Measurements from ENCODE around the gene ELP1.

ELP1 gene

DNA sequence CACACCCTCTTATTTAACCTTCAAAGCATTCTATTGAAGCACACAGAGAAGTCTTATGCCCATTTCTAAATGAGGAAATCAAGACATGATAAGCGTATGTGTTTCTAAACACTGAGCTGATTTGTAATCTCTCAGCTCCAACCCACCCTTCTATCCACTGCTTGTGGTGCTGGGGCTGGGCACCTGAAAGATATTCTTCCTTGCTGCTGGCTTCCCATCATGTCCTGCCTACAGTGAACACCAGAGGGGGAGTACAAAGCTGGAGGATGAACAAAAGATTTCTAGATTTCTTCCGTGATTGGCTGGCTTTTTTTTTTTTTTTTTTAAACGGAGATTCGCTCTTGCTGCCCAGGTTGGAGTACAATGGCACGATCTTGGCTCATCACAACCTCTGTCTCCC, 57.5 kb downstream of the ELP1 start:
- Histone ChIP-seq H3K9me3 (replicated peaks; ENCODE audit: low read length) (no peaks in the 10 kb centered on the region), H3K4me3 (ENCODE audit: low read length) (no peak overlapping the region), H3K27me3 (ENCODE audit: control insufficient read depth, insufficient read depth, low read length) (no peaks in the 10 kb centered on the region), H3K9ac (ENCODE audit: low read depth, low read length) (no peak overlapping the region), H3K4me2 (ENCODE audit: low read length) (no peak overlapping the region), H3K36me3 (ENCODE audit: insufficient read depth, low read length) (peaks cover 65% of the 10 kb centered on the region), H3K4me1 (ENCODE audit: control insufficient read depth, insufficient read depth, low read length) (no peaks in the 10 kb centered on the region)

- Histone ChIP-seq H3K9me3 (replicated peaks; ENCODE audit: low read length) (no peaks in the 10 kb centered on the region), H3K4me2 (ENCODE audit: low read length) (no peak overlapping the region), H3K36me3 (ENCODE audit: insufficient read depth, low read length) (peaks cover 55% of the 10 kb centered on the region), H3K4me3 (ENCODE audit: low read length) (no peak overlapping the region), H3K27me3 (ENCODE audit: control insufficient read depth, insufficient read depth, low read length) (no peaks in the 10 kb centered on the region), H3K9ac (ENCODE audit: low read depth, low read length) (no peak overlapping the region), H3K4me1 (ENCODE audit: control insufficient read depth, insufficient read depth, low read length) (peaks cover 9% of the 10 kb centered on the region)
These were observed 59.7 kb downstream of the ELP1 start for GRCh38 chr9:108874058-108874788.

GRCh38 chr9:108869092-108869725, 64.7 kb downstream of the ELP1 start:
- H3K4me2 ChIP-seq (ENCODE audit: low read length), result peak overlapping the region; percentile 64
- no peaks in the 10 kb centered on the region for H3K27me3 ChIP-seq (ENCODE audit: control insufficient read depth, insufficient read depth, low read length)

DNA sequence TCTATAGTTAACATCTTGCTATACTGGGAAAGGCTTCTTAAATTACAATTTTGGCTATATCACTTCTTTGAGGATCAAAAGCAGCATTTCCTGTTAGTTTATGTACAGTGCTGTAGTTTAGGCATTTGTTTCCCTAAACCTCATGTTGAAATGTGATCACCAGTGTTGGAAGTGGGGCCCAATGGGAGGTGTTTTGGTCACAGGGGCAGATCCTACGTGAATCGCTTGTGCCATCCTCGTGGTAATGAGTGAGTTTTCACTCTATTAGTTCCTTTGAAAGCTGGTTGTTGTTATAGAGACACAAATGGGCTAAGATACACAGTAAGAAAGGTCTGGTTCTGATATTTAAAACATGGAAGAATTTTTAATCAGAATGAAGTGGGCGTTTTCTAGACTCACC, 66.1 kb downstream of the ELP1 start:
- H3K9me3 ChIP-seq (replicated peaks; ENCODE audit: low read length), result no peaks in the 10 kb centered on the region
- no peak overlapping the region for H3K4me2 ChIP-seq (ENCODE audit: low read length)
- H3K4me3 ChIP-seq (ENCODE audit: low read length), result no peak overlapping the region
- H3K4me1 ChIP-seq (ENCODE audit: control insufficient read depth, insufficient read depth, low read length), result peaks cover 29% of the 10 kb centered on the region
- H3K36me3 ChIP-seq (ENCODE audit: insufficient read depth, low read length), result peaks cover 16% of the 10 kb centered on the region
- H3K27me3 ChIP-seq (ENCODE audit: control insufficient read depth, insufficient read depth, low read length), result no peaks in the 10 kb centered on the region
- H3K9ac ChIP-seq (ENCODE audit: low read depth, low read length), result no peak overlapping the region

More at GRCh38 chr9:108869092-108869725, 64.7 kb downstream of the ELP1 start:
- Histone ChIP-seq H3K9me3 (replicated peaks; ENCODE audit: low read length) (no peaks in the 10 kb centered on the region), H3K4me1 (ENCODE audit: control insufficient read depth, insufficient read depth, low read length) (peaks cover 29% of the 10 kb centered on the region), H3K36me3 (ENCODE audit: insufficient read depth, low read length) (peaks cover 26% of the 10 kb centered on the region), H3K4me3 (ENCODE audit: low read length) (peak overlapping the region; percentile 26), H3K9ac (ENCODE audit: low read depth, low read length) (peak overlapping the region; percentile 8)

- Histone ChIP-seq H3K4me2 (ENCODE audit: low read length) (no peak overlapping the region), H3K36me3 (ENCODE audit: insufficient read depth, low read length) (peaks cover 14% of the 10 kb centered on the region), H3K27me3 (ENCODE audit: control insufficient read depth, insufficient read depth, low read length) (no peaks in the 10 kb centered on the region), H3K9me3 (replicated peaks; ENCODE audit: low read length) (no peaks in the 10 kb centered on the region), H3K4me3 (ENCODE audit: low read length) (no peak overlapping the region), H3K9ac (ENCODE audit: low read depth, low read length) (no peak overlapping the region), H3K4me1 (ENCODE audit: control insufficient read depth, insufficient read depth, low read length) (peaks cover 29% of the 10 kb centered on the region)
These were observed 66.8 kb downstream of the ELP1 start for GRCh38 chr9:108867116-108867515.

DNA sequence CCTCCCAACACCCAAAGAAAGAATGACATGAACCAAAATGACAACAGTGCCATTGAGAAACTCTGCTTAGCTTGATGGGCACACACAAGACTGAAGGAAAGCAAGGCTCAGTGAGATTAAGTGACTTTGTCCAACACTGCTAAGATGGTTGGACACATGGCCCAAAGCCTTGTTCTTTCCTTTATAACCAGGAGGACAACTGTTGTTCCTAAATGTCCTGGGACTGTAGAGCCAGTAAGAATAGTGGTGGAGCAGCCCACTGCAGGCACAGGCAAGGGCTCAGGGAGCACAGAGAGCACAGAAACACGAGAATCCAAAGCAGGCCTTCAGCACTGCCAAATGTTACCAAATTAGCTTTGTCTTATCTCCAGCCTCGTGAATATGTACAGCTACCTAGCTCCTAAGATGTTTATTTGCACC, 67.9 kb downstream of the ELP1 start:
- Histone ChIP-seq H3K27me3 (ENCODE audit: control insufficient read depth, insufficient read depth, low read length) (no peaks in the 10 kb centered on the region), H3K4me1 (ENCODE audit: control insufficient read depth, insufficient read depth, low read length) (peaks cover 29% of the 10 kb centered on the region), H3K9ac (ENCODE audit: low read depth, low read length) (no peak overlapping the region), H3K36me3 (ENCODE audit: insufficient read depth, low read length) (peaks cover 3% of the 10 kb centered on the region), H3K4me3 (ENCODE audit: low read length) (no peak overlapping the region), H3K4me2 (ENCODE audit: low read length) (no peak overlapping the region), H3K9me3 (replicated peaks; ENCODE audit: low read length) (no peaks in the 10 kb centered on the region)

- Histone ChIP-seq H3K4me1 (ENCODE audit: control insufficient read depth, insufficient read depth, low read length) (peaks cover 28% of the 10 kb centered on the region), H3K4me3 (ENCODE audit: low read length) (no peak overlapping the region), H3K4me2 (ENCODE audit: low read length) (no peak overlapping the region), H3K9me3 (replicated peaks; ENCODE audit: low read length) (no peaks in the 10 kb centered on the region), H3K36me3 (ENCODE audit: insufficient read depth, low read length) (peaks cover 3% of the 10 kb centered on the region), H3K27me3 (ENCODE audit: control insufficient read depth, insufficient read depth, low read length) (no peaks in the 10 kb centered on the region), H3K9ac (ENCODE audit: low read depth, low read length) (no peak overlapping the region)
These were observed 68.9 kb downstream of the ELP1 start for GRCh38 chr9:108865037-108865436.

GRCh38 chr9:108864446-108864845, 69.5 kb downstream of the ELP1 start:
- H3K9me3 ChIP-seq (replicated peaks; ENCODE audit: low read length), result no peaks in the 10 kb centered on the region
- peaks cover 3% of the 10 kb centered on the region for H3K36me3 ChIP-seq (ENCODE audit: insufficient read depth, low read length)
- H3K4me1 ChIP-seq (ENCODE audit: control insufficient read depth, insufficient read depth, low read length), result peaks cover 22% of the 10 kb centered on the region
- no peak overlapping the region for H3K9ac ChIP-seq (ENCODE audit: low read depth, low read length)
- no peak overlapping the region for H3K4me2 ChIP-seq (ENCODE audit: low read length)
- no peaks in the 10 kb centered on the region for H3K27me3 ChIP-seq (ENCODE audit: control insufficient read depth, insufficient read depth, low read length)
- no peak overlapping the region for H3K4me3 ChIP-seq (ENCODE audit: low read length)

DNA sequence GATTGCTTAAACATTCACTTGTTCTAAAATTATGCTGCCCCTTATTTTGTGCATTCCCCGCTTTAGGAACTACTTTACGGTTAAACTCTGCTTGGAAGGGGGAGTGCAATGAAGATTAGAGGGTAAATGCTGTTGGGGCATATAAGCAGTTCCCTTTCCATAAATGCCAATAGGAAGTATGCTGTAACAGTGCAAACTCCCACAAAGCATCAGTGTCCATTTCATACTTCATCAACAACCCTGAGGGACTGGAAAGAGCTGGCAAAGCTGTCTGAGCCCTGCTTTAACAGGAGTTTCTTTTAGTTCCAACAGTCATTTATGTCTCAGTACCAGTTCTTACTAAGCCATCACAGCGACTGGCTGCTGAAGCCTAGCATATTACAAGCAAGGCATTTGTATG, 70.0 kb downstream of the ELP1 start:
- H3K27me3 ChIP-seq (ENCODE audit: control insufficient read depth, insufficient read depth, low read length), result no peaks in the 10 kb centered on the region
- no peak overlapping the region for H3K4me2 ChIP-seq (ENCODE audit: low read length)
- no peaks in the 10 kb centered on the region for H3K9me3 ChIP-seq (replicated peaks; ENCODE audit: low read length)
- H3K4me3 ChIP-seq (ENCODE audit: low read length), result no peak overlapping the region
- no peak overlapping the region for H3K9ac ChIP-seq (ENCODE audit: low read depth, low read length)
- H3K4me1 ChIP-seq (ENCODE audit: control insufficient read depth, insufficient read depth, low read length), result peaks cover 17% of the 10 kb centered on the region
- H3K36me3 ChIP-seq (ENCODE audit: insufficient read depth, low read length), result peaks cover 3% of the 10 kb centered on the region

DNA sequence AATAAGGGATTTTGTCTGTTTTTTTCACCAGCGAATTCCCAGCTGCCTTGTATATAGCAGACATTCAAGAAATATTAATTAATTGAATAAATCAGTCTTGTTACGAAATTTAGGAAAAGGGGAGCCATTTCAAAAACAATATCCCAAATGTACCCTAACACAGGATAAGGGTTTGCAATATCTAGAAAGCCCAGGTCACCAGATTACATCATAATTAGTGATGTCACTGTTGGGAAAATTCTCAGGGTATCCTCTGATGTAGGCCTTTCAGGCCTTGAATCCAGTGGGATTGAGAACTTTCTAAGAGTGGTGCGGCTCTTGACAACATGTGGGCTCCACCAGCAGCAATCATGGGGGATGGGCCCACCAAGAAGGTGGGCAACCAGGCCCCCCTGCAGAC, 71.9 kb downstream of the ELP1 start, which contains the start of gene ACTL7A:
TSS of gene ACTL7A (plus strand) at position 270 of the 400 bp plus-strand sequence. CDS start at position 327, 57 bp downstream.
- Histone ChIP-seq H3K4me2 (ENCODE audit: low read length) (no peak within 1 kb of the TSS), H3K4me1 (ENCODE audit: control insufficient read depth, insufficient read depth, low read length) (peaks cover 4% of the 10 kb centered on the region), H3K9ac (ENCODE audit: low read depth, low read length) (no peak within 1 kb of the TSS), H3K9me3 (replicated peaks; ENCODE audit: low read length) (no peaks in the 10 kb centered on the region), H3K36me3 (ENCODE audit: insufficient read depth, low read length) (no peaks in the 10 kb centered on the region), H3K4me3 (ENCODE audit: low read length) (no peak within 1 kb of the TSS), H3K27me3 (ENCODE audit: control insufficient read depth, insufficient read depth, low read length) (no peaks in the 10 kb centered on the region)

DNA sequence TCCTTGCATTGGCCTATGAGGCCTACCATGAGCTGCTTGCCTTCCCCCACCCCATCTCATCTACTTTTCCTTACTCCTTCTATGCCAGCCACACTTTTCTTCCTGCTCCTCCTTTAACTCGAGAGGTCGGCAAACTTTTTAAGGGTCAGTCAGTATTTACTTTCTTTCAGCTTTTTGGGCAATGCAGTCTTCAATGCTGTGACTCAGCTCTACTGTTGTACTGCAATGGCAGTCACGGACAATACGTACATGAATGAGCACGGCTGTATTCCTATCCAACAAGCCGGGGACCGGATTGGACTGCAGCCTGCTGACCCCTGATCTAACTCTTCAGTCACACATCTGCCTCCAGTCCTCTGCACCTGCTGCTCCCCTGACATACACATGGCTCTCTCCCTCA, 72.5 kb downstream of the ELP1 start:
- no peak overlapping the region for H3K4me2 ChIP-seq (ENCODE audit: low read length)
- H3K4me1 ChIP-seq (ENCODE audit: control insufficient read depth, insufficient read depth, low read length), result peaks cover 4% of the 10 kb centered on the region
- no peaks in the 10 kb centered on the region for H3K36me3 ChIP-seq (ENCODE audit: insufficient read depth, low read length)
- H3K4me3 ChIP-seq (ENCODE audit: low read length), result no peak overlapping the region
- H3K27me3 ChIP-seq (ENCODE audit: control insufficient read depth, insufficient read depth, low read length), result no peaks in the 10 kb centered on the region
- no peaks in the 10 kb centered on the region for H3K9me3 ChIP-seq (replicated peaks; ENCODE audit: low read length)
- H3K9ac ChIP-seq (ENCODE audit: low read depth, low read length), result no peak overlapping the region

DNA sequence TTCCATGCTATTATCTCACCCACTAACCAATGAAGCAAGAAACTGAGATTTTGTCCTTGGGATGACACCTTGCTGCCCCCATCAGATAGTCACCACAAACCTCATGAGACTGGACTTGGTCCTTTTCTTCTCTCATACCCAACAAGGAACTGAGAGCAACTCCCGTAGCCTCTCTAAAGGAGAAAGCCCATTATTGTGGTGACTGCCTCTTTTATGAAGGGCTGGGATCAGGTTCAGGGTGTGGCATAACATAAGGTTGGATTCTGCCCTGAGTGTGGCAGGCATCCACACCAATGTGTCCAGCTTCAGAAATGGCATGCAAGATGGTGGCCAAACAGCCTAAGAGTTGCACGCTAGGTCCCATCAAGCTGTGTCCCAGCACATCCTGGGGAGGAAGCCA, 73.2 kb downstream of the ELP1 start:
- Histone ChIP-seq H3K4me3 (ENCODE audit: low read length) (no peak overlapping the region), H3K9ac (ENCODE audit: low read depth, low read length) (no peak overlapping the region), H3K4me1 (ENCODE audit: control insufficient read depth, insufficient read depth, low read length) (peaks cover 4% of the 10 kb centered on the region), H3K27me3 (ENCODE audit: control insufficient read depth, insufficient read depth, low read length) (no peaks in the 10 kb centered on the region), H3K9me3 (replicated peaks; ENCODE audit: low read length) (no peaks in the 10 kb centered on the region), H3K4me2 (ENCODE audit: low read length) (no peak overlapping the region), H3K36me3 (ENCODE audit: insufficient read depth, low read length) (no peaks in the 10 kb centered on the region)

Measured in skeletal muscle satellite cell (primary cell).